ENCODE results near the gene SFN.

The SFN gene

GRCh38 chr1:26828411-26828991, 34.4 kb upstream of the SFN start:
- H3K4me2 ChIP-seq (ENCODE audit: insufficient read depth, low read length) = peak overlapping the region; percentile 90
- peaks cover 32% of the 10 kb centered on the region for H4K20me1 ChIP-seq (ENCODE audit: insufficient read depth, low read length)
- peaks cover 39% of the 10 kb centered on the region for H3K4me1 ChIP-seq (ENCODE audit: insufficient read depth, low read length)
- ATAC-seq (ENCODE audit: insufficient read depth, low read depth) = no peak
- no peaks in the 10 kb centered on the region for H3K9me3 ChIP-seq (ENCODE audit: insufficient read depth, low read length, severe bottlenecking)
- no peak overlapping the region for H2AFZ ChIP-seq (ENCODE audit: low read depth, low read length)
- H3K27ac ChIP-seq (ENCODE audit: low read length) = peak overlapping the region; percentile 31; the same call in 1 of the 2 replicates
- peak overlapping the region in 1 of 2 experiments; percentile 16; a peak in 1 of 4 replicates for H3K4me3 ChIP-seq (ENCODE audit: low read depth in 1 of 2, low read length in 2 of 2)
- DNase-seq = no peak
- H3K36me3 ChIP-seq (ENCODE audit: insufficient read depth, low read length) = peaks cover 36% of the 10 kb centered on the region
- TF ChIP-seq EZH2 (IDR thresholded peaks at IDR 0.05; ENCODE audit: borderline replicate concordance, low read depth, low read length, severe bottlenecking) (no peak), CTCF (IDR thresholded peaks at IDR 0.05; ENCODE audit: borderline replicate concordance, extremely low read depth, low read length, poor library complexity, severe bottlenecking) (no peak)
- peak overlapping the region; percentile 10; the same call in 1 of the 2 replicates for H3K9ac ChIP-seq (ENCODE audit: low read depth, low read length)
- H3K27me3 ChIP-seq (ENCODE audit: insufficient read depth, low read length, poor library complexity) = no peaks in the 10 kb centered on the region
- peaks cover 52% of the 10 kb centered on the region for H3K79me2 ChIP-seq (ENCODE audit: insufficient read depth, low read length)

- ATAC-seq (ENCODE audit: insufficient read depth, low read depth) (no peak), DNase-seq (no peak)
- Histone ChIP-seq H3K79me2 (ENCODE audit: insufficient read depth, low read length) (peaks cover 52% of the 10 kb centered on the region), H3K36me3 (ENCODE audit: insufficient read depth, low read length) (peaks cover 44% of the 10 kb centered on the region), H3K27me3 (ENCODE audit: insufficient read depth, low read length, poor library complexity) (no peaks in the 10 kb centered on the region), H3K4me3 (ENCODE audit: low read depth in 1 of 2, low read length in 2 of 2) (peak overlapping the region in 1 of 2 experiments; percentile 16; a peak in 1 of 4 replicates), H3K27ac (ENCODE audit: low read length) (no peak overlapping the region), H3K4me2 (ENCODE audit: insufficient read depth, low read length) (peak overlapping the region; percentile 90), H3K4me1 (ENCODE audit: insufficient read depth, low read length) (peaks cover 39% of the 10 kb centered on the region), H3K9me3 (ENCODE audit: insufficient read depth, low read length, severe bottlenecking) (no peaks in the 10 kb centered on the region), H3K9ac (ENCODE audit: low read depth, low read length) (peak overlapping the region; percentile 10; the same call in 1 of the 2 replicates), H4K20me1 (ENCODE audit: insufficient read depth, low read length) (peaks cover 32% of the 10 kb centered on the region), H2AFZ (ENCODE audit: low read depth, low read length) (no peak overlapping the region)
- TF ChIP-seq CTCF (IDR thresholded peaks at IDR 0.05; ENCODE audit: borderline replicate concordance, extremely low read depth, low read length, poor library complexity, severe bottlenecking) (no peak), EZH2 (IDR thresholded peaks at IDR 0.05; ENCODE audit: borderline replicate concordance, low read depth, low read length, severe bottlenecking) (no peak)
Measured at GRCh38 chr1:26829184-26829911, 33.6 kb upstream of the SFN start.

- H2AFZ ChIP-seq (ENCODE audit: low read depth, low read length) = no peak overlapping the region
- H4K20me1 ChIP-seq (ENCODE audit: insufficient read depth, low read length) = peaks cover 32% of the 10 kb centered on the region
- no peak overlapping the region for H3K27ac ChIP-seq (ENCODE audit: low read length)
- TF ChIP-seq EZH2 (IDR thresholded peaks at IDR 0.05; ENCODE audit: borderline replicate concordance, low read depth, low read length, severe bottlenecking) = no peak
- TF ChIP-seq CTCF (IDR thresholded peaks at IDR 0.05; ENCODE audit: borderline replicate concordance, extremely low read depth, low read length, poor library complexity, severe bottlenecking) = no peak
- H3K27me3 ChIP-seq (ENCODE audit: insufficient read depth, low read length, poor library complexity) = no peaks in the 10 kb centered on the region
- no peak for DNase-seq
- H3K9ac ChIP-seq (ENCODE audit: low read depth, low read length) = no peak overlapping the region
- H3K4me2 ChIP-seq (ENCODE audit: insufficient read depth, low read length) = no peak overlapping the region
- H3K4me3 ChIP-seq (ENCODE audit: low read depth in 1 of 2, low read length in 2 of 2) = no peak overlapping the region
- H3K9me3 ChIP-seq (ENCODE audit: insufficient read depth, low read length, severe bottlenecking) = no peaks in the 10 kb centered on the region
- peaks cover 32% of the 10 kb centered on the region for H3K4me1 ChIP-seq (ENCODE audit: insufficient read depth, low read length)
- ATAC-seq (ENCODE audit: insufficient read depth, low read depth) = no peak
- peaks cover 54% of the 10 kb centered on the region for H3K79me2 ChIP-seq (ENCODE audit: insufficient read depth, low read length)
- peaks cover 60% of the 10 kb centered on the region for H3K36me3 ChIP-seq (ENCODE audit: insufficient read depth, low read length)
Measured at GRCh38 chr1:26831059-26831458, 31.9 kb upstream of the SFN start.

All from DND-41 (cell line).